ENCODE data around the gene CUTC. TPM values are rescaled to one million over a fixed set of nuclear protein-coding genes. Genes with fewer than 3 reads are reported as not detected.

Gene CUTC
- total and polyA plus RNA-seq, 2 donors from 2014 or later: 16.5 to 19.1 TPM

DNA sequence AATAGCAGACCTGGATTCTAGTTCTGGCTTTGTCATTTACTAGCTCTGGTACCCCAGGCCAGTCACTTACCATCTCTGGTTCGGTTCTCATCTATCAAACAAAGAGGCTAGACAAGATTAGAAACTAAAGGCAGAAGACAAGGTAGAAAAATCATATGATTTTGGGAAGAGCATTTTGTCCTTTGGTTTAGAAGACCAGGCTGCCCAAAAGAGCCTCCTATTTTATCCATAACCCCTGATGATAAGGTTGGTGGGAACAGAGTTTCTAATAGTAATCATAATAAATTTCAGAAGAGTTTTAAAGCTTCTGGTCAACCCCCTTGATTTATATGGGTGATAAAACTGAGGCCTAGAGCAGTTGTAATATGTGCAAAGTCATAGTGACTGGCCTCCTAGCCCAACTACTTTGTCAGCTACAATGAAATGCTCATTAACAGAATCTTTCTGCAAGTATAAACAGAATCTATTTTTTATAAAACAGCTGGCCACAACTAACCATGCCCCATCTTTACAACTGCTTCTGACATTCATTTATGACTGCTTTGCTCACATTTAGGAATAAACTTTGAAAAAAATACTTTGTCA, 23.5 kb upstream of the CUTC start:
- no peak overlapping the region for H3K9ac ChIP-seq (ENCODE audit: low read length in 3 of 3)
- H3K4me1 ChIP-seq (ENCODE audit: control insufficient read depth in 2 of 3, insufficient read depth in 2 of 3, low read depth in 1 of 3, low read length in 3 of 3): no peaks in the 10 kb centered on the region
- no peak overlapping the region for H3K4me3 ChIP-seq (ENCODE audit: low read length in 3 of 3)
- H3K36me3 ChIP-seq (ENCODE audit: control insufficient read depth in 2 of 3, insufficient read depth in 3 of 3, low read length in 3 of 3): peaks cover 2 to 14% (median 9%) of the 10 kb centered on the region in 3 donors
- peak in 2 of 5 donors; percentile 22 to 71 for DNase-seq
- FAIRE-seq: no peak
- intact Hi-C loops (cut with DNase I): no loop called here
- no peak overlapping the region for H3K27ac ChIP-seq (ENCODE audit: low read depth in 2 of 2, low read length in 2 of 2)
- TF ChIP-seq, protein P1, sequence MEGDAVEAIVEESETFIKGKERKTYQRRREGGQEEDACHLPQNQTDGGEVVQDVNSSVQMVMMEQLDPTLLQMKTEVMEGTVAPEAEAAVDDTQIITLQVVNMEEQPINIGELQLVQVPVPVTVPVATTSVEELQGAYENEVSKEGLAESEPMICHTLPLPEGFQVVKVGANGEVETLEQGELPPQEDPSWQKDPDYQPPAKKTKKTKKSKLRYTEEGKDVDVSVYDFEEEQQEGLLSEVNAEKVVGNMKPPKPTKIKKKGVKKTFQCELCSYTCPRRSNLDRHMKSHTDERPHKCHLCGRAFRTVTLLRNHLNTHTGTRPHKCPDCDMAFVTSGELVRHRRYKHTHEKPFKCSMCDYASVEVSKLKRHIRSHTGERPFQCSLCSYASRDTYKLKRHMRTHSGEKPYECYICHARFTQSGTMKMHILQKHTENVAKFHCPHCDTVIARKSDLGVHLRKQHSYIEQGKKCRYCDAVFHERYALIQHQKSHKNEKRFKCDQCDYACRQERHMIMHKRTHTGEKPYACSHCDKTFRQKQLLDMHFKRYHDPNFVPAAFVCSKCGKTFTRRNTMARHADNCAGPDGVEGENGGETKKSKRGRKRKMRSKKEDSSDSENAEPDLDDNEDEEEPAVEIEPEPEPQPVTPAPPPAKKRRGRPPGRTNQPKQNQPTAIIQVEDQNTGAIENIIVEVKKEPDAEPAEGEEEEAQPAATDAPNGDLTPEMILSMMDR (IDR thresholded peaks at IDR 0.05; ENCODE audit: borderline replicate concordance, extremely low read depth, insufficient read depth): no peak
- no peaks in the 10 kb centered on the region for H3K9me3 ChIP-seq (ENCODE audit: control insufficient read depth in 2 of 3, insufficient read depth in 1 of 3, low read length in 3 of 3)
- H3K27me3 ChIP-seq (ENCODE audit: control insufficient read depth, insufficient read depth, low read length): no peaks in the 10 kb centered on the region

DNA sequence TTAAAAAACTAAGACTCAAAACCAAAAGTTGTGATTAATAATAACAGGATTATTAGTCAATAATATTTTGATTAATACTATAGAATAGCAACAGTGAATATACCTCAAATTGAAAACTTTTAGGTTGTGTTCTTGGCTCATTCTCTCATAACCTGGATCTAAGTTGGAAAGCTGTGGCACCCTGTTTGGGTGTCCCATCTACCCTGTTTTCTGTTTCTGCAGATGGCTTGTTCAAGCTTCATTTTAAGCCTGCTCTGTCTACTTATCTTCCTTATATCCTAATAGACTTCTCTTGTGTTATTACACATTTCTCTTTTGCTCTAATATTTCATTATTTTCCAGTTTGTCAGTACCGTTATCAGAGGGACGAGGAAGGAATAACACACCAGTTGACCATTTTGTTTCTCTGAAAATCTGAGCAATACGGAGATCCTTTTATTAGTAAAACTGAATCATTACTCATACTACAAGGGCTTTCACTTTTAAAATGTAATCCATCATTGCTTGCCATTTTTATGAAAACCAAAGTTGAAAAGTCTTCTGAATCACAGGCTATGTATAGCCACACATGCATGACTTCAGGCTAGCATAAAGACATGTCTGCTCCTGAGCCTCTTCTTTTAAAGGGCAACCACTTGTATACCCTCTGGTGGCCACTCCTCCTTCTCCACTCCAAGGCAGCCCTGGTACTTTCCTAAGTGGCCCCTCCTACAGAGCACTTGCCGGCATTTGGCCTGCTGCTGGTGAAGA, 22.4 kb upstream of the CUTC start:
- Histone ChIP-seq H3K9ac (ENCODE audit: low read length in 3 of 3) (no peak overlapping the region), H3K9me3 (ENCODE audit: control insufficient read depth in 2 of 3, insufficient read depth in 1 of 3, low read length in 3 of 3) (no peaks in the 10 kb centered on the region), H3K27ac (ENCODE audit: low read depth in 2 of 2, low read length in 2 of 2) (no peak overlapping the region), H3K4me3 (ENCODE audit: low read length in 3 of 3) (no peak overlapping the region), H3K27me3 (ENCODE audit: control insufficient read depth, insufficient read depth, low read length) (no peaks in the 10 kb centered on the region), H3K4me1 (ENCODE audit: control insufficient read depth in 2 of 3, insufficient read depth in 2 of 3, low read depth in 1 of 3, low read length in 3 of 3) (no peaks in the 10 kb centered on the region), H3K36me3 (ENCODE audit: control insufficient read depth in 2 of 3, insufficient read depth in 3 of 3, low read length in 3 of 3) (peaks cover 2 to 18% (median 11%) of the 10 kb centered on the region in 3 donors)
- TF ChIP-seq, protein P1 (IDR thresholded peaks at IDR 0.05; ENCODE audit: borderline replicate concordance, extremely low read depth, insufficient read depth): no peak
- FAIRE-seq (no peak), DNase-seq (no peak)
- intact Hi-C loops (cut with DNase I): no loop called here

DNA sequence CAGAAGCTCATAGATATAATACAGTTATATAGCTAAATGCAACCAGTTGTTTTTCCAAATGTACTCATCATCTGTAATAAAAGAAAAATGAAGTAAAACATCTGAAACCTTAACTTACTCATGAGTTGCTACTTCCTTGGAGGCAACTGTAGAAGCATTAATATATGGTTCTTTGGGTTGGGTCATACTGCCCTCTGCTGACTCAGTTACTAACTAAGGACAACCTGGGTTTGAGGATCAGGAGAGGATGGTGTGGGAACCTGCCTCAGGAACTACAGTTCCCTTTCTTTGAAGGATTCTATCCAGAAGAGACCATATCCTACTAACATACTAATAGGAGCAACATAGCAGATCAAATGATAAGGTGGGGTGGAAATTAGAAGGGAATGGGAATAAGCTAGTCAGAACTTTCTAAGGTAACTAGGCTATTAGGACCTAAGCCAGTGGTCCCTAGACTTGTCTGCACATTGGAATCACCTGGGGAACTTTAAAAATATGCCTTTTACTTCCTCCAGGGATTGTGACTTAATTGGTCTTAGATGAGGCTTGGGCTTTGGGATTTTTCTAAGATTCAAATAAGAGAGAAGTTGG, 20.8 kb upstream of the CUTC start:
- FAIRE-seq (peak; percentile 17), DNase-seq (peak in 3 of 5 donors; percentile 28 to 75 (median 63))
- no peak overlapping the region for H3K9ac ChIP-seq (ENCODE audit: low read length in 3 of 3)
- TF ChIP-seq, protein P1 (IDR thresholded peaks at IDR 0.05; ENCODE audit: borderline replicate concordance, extremely low read depth, insufficient read depth): peak; percentile 59
- no peaks in the 10 kb centered on the region for H3K4me1 ChIP-seq (ENCODE audit: control insufficient read depth in 2 of 3, insufficient read depth in 2 of 3, low read depth in 1 of 3, low read length in 3 of 3)
- H3K9me3 ChIP-seq (ENCODE audit: control insufficient read depth in 2 of 3, insufficient read depth in 1 of 3, low read length in 3 of 3): no peaks in the 10 kb centered on the region
- H3K27ac ChIP-seq (ENCODE audit: low read depth in 2 of 2, low read length in 2 of 2): no peak overlapping the region
- intact Hi-C loops (cut with DNase I): no loop called here
- no peaks in the 10 kb centered on the region for H3K27me3 ChIP-seq (ENCODE audit: control insufficient read depth, insufficient read depth, low read length)
- H3K4me3 ChIP-seq (ENCODE audit: low read length in 3 of 3): no peak overlapping the region
- peaks cover under 1 to 22% (median 7%) of the 10 kb centered on the region in 3 donors for H3K36me3 ChIP-seq (ENCODE audit: control insufficient read depth in 2 of 3, insufficient read depth in 3 of 3, low read length in 3 of 3)
